GM21381 (cell line): ENCODE results near the gene KYAT1.
"Not testable (repeated sequence)": the region's sequence is repeated elsewhere in the genome, so short reads cannot be mapped to it uniquely, and the experiment has no call there.

Source experiments
- ATAC-seq: cut with Tn5 transposase; IDR thresholded peaks from one replicate; pipeline ENCODE4 v1.9.1; 2021; ENCODE audit warnings: mild to moderate bottlenecking, moderate library complexity; ENCODE audit not compliant: unreplicated experiment

Gene KYAT1

GRCh38 chr9:128886211-128886891, 4.6 kb upstream of the KYAT1 start:
- no peak for ATAC-seq

- no peak for ATAC-seq
Measured at GRCh38 chr9:128885798-128886197, 4.0 kb upstream of the KYAT1 start.

- no peak for ATAC-seq
Measured at GRCh38 chr9:128885376-128885775, 3.6 kb upstream of the KYAT1 start.

DNA sequence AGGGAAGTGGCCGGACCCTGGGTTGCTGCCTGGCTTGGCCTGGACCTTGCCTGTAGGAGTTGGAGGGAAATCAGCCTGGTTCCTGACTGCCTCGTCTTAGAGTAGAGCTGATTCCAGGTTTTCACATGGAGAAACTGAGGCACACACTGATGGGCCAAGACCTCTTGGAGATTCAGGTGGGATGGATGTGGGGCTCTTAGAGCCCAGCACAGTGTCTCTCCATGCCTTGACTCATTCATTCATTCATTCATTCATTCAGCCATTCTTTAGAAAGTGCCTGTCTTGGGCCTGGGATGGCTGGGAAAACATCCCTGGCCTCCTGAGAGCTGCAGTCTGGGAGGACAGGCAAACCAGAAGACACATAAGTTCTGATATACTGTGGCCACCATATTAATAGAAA, 2.4 kb upstream of the KYAT1 start:
- ATAC-seq = no peak

- ATAC-seq = no peak
Measured at GRCh38 chr9:128882677-128883603, 1.2 kb upstream of the KYAT1 start.

- ATAC-seq = no peak
Measured at GRCh38 chr9:128877852-128878251, 3.9 kb downstream of the KYAT1 start.

DNA sequence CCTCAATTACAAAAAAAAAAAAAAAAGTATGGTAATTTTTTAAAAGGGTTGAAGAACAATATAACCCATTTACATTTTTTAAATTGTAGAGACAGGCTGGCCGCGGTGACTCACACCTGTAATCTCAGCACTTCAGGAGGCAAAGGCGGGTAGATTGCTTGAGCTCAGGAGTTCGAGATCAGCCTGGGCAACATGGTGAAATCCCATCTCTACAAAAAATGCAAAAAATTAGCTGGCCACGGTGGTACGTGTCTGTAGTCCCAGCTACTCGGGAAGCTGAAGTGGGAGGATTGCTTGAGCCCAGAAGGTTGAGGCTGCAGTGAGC, 10.8 kb downstream of the KYAT1 start:
- not testable (repeated sequence) for ATAC-seq

- ATAC-seq = no peak
Measured at GRCh38 chr9:128870128-128870940, 11.4 kb downstream of the KYAT1 start.

DNA sequence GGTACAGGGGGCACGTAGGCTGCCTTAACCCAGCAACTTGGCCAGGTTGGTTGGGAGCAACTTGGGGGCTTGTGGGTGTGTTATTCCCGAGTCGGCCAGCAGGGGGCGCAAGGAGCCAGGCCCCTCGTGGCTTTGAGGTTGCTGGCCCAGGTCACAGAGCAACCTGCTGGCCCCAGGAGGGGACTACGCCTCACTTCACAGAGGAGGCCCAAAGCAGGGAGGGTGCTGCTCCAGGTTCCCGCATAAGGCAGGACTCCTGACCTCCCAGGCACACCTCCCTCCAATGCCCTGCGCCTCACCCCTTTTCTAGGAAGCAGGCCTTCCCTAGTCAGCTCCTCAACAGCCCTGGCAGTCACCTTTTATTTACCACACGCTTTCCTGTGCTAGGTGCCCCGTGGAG, 18.1 kb downstream of the KYAT1 start:
- no peak for ATAC-seq

- no peak for ATAC-seq
Measured at GRCh38 chr9:128862401-128862851, 19.3 kb downstream of the KYAT1 start.

DNA sequence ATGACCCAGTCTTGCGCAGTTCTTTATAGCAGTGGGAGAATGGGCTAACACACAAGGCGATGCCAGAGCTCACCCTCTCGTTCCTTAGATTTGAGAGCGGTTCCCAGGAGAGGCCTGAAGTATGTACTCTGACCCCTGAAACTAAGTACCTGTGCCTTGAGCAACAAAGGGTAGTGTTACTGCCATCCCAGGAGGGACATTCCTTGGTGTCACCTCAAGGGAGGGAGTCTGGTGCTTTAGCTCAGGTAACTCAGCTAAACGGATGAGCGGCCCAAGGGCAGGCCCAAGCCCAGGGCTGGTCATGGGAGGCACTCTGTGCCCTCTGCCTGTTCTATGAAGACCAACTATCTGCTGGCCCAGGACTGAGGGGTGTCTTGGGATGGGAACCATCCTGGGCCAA, 20.2 kb downstream of the KYAT1 start:
- no peak for ATAC-seq

DNA sequence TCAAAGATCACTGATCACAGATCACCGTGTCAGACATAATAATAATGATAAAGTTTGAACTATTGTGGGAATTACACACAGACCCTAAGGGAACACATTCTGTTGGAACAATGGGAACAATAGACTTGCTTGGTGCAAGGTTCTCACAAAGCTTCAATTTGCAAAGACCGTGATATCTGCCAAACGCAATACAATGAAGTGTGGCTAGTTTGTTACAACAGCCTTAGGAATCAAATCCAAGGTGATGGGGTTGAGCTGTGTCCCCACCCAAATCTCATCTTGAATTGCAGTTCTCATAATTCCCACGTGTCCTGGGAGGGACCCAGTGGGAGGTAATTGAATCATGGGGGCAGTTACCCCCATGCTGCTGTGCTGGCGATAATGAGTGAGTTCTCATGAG, 20.8 kb downstream of the KYAT1 start:
- ATAC-seq = no peak

DNA sequence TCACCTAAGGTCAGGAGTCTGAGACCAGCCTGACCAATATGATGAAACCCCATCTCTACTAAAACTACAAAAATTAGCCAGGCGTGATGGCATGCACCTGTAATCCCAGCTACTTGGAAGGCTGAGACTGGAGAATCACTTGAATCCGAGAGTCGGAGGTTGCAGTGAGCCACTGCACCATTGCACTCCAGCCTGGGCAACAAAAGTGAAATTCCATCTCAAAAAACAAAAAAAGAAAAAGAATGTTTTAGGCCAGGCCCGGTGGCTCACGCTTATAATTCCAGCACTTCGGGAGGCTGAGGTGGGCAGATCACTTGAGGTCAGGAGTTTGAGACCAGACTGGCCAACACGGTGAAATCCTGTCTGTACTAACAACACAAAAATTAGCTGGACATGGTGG, 23.3 kb downstream of the KYAT1 start:
- not testable (repeated sequence) for ATAC-seq

GRCh38 chr9:128854454-128854853, 27.3 kb downstream of the KYAT1 start:
- not testable (repeated sequence) for ATAC-seq

- ATAC-seq = not testable (repeated sequence)
Measured at GRCh38 chr9:128852646-128853045, 29.1 kb downstream of the KYAT1 start.

DNA sequence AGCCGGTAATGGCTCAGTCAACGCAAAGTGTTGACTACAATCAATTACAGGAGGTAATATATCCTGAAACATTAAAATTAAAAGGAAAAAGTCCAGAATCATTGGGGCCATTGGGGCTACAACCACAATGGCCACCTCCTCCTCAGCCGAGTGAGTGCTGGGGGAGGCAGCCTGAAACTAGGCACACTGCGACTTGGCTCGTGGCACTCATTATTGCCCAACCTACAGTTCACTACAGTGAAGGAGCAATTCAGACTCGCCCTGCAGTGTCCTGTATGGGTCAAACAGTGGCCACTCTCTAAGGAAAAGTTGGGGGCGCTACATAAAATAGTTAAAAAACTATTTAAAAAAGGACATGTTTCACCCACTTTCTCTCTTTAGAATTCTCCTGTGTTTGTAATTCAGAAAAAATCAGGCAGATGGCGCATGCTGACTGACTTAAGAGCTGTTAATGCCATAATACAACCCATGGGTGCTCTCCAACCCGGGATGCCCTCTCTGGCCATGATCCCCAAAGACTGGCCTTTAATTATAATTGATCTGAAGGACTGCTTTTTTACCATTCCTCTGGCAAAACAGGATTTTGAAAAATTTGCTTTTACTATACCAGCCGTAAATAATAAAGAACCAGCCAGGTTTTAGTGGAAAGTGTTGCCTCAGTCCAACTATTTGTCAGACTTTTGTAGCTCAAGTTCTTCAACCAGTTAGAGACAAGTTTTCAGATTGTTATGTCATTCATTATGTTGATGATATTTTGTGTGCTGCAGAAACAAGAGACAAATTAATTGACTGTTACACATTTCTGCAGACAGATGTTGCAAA, 29.8 kb downstream of the KYAT1 start:
- ATAC-seq = not testable (repeated sequence)

DNA sequence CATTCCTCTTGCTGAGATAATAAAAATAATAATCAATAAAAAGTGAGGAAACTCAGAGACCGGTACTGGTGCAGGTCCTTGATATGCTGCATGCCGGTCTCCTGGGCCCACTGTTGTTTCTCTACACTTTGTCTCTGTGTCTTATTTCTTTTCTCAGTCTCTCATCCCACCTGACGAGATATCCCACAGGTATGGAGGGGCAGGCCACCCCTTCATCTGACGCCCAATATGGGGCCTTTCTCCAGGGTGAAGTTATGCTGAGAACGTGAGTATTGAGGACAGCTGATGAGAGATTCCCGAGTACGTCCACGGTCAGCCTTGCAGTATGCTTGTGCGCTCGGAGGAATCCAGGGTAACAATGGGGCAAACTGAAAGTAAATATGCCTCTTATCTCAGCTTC, 30.7 kb downstream of the KYAT1 start:
- not testable (repeated sequence) for ATAC-seq

GRCh38 chr9:128847803-128848202, 33.9 kb downstream of the KYAT1 start:
- no peak for ATAC-seq

DNA sequence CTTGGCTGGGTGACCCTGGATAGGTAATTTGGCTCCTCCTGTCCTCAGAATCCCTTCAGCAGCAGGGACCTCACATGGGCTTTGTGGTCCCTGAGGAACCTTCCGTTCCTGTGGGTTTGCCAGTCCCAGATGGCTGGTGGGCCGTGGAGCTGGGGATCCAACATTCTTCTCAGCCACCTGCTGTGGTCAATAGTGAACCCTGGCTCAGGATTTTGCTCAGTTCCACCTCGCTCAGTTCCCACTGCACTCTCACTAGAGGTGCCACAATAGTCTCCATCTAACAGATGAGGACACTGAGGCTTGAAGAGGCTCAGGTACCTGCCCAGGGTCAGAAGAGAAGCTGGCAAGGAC, 35.1 kb downstream of the KYAT1 start:
- no peak for ATAC-seq

DNA sequence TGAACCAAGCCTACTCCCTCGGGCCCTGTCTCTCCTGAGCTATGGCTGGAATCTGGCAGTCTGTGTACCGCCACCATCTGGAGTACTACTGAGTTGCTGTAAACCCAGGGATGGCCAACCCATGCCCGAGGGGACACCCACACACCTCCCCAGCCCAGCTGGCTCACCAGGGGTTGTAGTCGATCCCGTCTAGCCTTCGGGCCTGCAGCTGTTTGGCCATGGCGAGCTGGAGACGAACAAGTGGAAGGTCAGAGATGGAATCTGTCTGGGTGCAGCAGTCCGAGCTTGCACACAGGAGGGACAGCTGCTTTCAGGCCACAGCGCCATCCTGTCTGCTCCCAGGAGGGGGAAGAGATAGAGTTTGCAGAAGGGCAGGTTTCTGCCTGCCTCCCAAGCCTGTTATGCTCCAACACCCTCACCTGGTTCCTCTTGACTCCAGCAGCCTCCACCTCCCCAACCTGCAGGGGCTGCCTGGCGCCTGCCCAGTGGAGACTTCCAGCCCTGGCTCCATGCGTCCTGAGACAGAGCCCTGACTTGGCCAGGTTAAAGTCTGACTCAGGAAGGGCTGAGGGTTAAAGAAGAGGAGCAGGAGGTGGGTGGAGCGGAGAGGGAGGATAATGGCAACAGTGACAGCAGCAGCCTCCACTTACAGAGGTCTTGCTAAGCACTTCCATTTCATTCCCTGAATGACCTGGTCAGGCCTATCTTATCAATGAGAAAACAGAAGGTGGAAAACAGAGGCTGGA, 36.4 kb downstream of the KYAT1 start:
- ATAC-seq = no peak
